ENCODE data around the gene PPM1L.

PPM1L gene

DNA sequence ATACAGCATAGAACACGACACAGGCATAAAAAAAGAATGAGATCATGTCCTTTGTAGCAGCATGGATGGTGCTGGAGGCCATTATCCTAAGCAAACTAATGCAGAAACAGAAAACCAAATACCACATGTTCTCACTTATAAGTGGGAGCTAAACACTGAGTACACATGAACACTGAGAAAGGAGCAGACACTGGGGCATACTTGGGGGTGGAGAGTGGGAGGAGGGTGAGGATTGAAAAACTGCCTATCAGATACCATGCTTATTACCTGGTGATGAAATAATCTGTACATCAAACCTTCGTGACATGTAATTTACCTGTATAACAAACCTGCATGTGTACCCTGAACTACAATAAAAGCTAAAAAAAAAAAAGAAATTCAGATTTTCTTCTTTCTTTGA is 100.4 kb downstream of the PPM1L start:
- no peak for DNase-seq (ENCODE audit: low read depth)

DNA sequence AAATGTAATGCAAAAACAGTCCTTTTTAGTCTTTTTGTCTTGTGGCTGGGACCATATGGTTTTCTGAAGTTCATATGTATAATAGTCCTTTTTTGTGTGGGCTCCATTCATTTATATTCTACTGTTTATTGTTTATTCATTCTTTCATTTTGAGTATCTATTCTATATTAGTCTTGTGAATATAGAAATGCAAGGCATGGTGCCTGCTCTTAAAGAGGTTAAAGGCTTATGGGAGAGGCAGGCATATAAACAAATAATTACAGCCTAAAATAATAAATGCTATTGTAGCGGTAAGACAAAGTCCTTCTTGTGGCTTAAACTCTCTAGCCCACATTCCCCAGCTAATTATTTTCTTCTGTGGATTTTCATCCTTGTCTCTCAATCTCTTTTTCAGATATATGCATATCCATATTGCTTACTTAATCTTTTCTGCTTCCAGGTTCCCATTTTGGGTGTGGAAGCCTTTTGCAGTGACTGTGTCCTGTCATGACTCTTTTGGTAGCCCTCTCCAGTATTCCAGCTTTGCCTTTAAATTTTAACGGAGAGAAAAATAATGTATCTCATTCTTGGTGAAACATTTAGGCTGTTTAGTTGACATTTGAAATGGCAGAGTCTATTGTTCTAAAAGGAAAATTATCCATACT is 101.6 kb downstream of the PPM1L start:
- DNase-seq (ENCODE audit: low read depth), result no peak

DNA sequence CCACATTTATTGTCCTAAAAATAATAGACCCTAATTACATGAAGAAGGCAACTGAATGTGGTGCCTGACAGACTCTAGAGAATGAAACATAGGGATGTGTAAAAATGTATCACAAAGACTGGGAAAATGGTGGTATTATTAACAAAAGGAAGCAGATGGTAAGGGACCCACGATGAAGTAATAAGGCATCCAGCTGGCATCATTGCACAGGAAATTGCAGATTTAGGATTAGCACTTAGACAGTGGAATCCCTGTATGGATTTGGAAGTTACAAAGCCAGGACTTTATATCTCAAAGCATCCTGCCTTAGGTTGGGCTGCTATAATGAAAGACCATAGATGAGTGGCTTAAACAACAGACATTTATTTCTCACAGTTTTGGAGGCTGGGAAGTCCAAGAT is 104.3 kb downstream of the PPM1L start:
- DNase-seq (ENCODE audit: low read depth), result no peak

DNA sequence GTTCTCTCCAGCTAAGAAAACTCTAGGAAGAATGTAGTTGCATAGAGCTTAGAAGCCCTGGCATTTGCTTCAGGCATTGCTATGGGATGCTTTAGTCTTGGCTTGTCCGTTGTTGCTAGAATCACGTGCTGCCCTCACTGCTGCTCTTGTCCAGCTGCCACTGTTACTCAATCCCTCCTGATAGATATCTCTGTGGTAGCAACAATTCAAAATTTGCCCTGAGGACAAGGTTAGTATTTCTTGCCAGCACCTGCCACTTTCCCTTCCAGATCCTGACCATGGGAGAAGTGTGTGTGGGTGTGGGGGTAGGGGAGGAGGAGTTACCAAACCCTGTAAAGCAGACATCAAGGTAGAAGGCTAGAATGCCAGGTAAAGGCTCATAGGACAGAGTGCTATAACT is 113.8 kb downstream of the PPM1L start:
- no peak for DNase-seq (ENCODE audit: low read depth)

DNA sequence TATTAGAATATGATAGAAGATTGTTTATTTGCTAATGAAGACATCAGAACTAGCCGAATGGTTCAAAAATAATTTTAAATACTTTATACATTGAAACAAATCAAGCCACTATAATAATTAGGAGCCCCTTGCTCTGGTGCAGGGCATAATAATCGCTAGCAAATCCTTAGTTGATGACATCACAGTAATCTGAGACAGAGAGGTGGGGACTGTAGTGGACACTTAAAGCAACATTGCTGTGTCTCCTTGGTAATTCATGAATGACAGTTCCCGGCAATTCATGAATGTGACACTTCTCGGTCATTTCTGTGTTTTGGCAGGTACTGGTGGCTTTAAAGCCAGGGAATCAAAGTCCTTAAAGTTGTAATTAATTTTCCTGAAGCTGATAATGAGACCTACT is 114.3 kb downstream of the PPM1L start:
- no peak for DNase-seq (ENCODE audit: low read depth)

DNA sequence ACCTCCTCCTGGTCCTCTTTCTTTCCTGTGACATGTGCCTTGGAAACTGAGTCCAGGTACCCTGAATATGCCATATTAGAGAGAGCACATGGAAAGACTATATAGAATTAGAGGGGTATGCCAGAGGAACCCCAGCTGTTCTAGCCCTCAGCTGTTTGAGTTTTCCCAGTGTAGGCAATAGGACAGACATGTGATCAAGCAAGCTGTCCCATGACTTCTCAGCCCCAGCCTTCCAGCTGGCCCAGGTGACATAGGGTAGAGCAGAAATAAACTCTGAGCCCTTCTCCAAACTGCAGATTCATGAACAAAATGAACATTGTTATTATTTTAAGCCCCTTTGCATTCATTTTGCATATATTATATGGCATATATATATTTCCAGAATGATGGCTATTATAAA is 118.7 kb downstream of the PPM1L start:
- no peak for DNase-seq (ENCODE audit: low read depth)

DNA sequence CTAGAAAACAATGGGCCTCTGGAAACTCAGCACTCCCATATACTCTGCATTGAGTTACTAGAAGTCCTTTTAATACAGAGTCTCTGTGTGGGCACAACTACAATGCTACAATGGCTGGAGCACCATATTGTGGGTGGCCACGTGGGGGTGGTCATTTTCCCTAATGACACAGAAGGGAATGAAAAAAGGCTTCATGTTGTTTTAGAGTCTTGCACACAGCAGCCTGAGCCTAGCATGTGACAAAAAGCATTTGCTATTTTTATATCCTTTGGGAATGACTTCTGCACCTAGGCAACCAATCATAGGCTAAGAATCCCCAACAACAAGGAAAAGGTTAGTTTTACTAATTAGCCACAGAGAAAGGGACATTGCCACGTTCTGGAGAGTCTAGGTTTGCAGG is 120.6 kb downstream of the PPM1L start:
- no peak for DNase-seq (ENCODE audit: low read depth)

DNA sequence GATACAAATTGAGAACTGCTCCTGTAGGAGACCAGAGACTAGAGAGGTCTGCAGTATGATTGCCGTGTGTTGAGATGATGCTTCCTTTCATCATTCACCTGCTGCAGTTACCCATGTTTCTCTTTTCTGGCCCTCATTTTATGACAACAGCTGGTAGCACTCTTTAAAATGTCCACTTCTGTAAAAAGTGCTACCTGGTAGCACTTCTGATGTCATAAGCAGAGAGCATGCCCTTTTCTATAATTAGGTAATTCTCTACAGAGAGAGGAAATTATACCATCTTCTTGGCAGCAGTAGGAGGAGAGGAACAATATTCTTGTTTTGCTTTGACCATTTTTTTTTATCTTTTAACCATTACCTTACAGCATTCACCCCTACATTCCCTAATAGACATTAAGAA is 123.8 kb downstream of the PPM1L start:
- no peak for DNase-seq (ENCODE audit: low read depth)

DNA sequence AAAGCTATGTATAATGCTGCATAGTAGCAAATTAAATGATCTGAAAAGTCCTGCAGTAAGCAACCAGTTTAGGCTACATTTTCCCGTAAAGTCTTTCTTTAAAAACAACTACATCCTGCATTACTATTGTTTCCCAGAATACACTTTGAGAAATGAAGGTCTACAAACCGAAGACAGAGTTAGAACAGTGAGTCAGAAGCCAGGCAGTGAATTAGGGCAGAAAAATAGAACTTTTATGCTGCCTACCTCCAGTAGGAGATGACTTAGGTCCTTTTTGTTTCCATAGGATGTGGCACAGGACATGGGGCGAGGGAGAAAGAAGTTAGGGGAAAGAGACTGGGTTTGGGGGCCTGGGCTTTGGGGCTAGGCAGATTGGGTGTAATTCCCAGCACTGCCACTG is 127.3 kb downstream of the PPM1L start:
- DNase-seq (ENCODE audit: low read depth), result no peak

DNA sequence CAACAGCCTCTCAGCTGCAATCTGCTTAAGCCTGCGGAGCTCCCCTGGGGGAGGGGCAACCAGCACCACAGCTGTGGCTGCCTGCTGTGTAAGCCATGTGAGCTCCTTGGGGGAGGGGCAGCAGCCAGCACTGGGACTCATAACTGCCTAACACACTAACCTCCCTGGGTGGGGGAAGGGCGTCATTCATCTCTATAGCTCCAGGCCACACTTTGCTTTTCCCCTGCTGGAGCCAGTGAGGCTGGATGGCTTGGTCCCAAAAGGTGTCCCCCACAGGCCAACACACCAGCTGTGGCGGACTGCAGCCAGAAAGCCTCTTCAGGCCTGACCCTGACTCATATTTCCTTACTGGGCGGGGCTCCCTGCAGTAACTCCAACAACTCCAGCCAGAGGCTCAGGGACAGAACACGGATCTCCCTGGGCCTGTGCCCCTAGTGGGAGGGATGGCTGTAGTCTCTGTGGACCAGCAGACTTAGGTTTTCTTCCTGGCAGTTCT is 129.8 kb downstream of the PPM1L start:
- no peak for DNase-seq (ENCODE audit: low read depth)

DNA sequence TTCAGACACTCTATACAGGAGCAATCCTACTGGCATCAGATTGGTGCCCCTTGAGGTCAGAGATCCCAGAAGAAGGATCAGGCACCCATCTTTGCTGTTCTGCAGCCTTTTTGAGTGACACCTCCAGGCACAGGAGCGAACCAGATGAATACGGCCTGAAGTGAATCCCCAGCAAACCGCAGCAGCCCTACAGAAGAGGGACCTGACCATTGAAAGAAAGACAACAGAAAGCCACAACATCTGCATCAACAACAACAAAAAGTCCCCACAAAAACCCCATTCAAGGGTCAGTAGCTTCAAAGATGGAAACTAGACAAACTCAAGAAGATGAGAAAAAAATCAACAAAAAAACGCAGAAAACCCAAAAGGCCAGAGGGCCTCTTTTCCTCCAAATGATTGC is 130.4 kb downstream of the PPM1L start:
- DNase-seq (ENCODE audit: low read depth), result no peak

DNA sequence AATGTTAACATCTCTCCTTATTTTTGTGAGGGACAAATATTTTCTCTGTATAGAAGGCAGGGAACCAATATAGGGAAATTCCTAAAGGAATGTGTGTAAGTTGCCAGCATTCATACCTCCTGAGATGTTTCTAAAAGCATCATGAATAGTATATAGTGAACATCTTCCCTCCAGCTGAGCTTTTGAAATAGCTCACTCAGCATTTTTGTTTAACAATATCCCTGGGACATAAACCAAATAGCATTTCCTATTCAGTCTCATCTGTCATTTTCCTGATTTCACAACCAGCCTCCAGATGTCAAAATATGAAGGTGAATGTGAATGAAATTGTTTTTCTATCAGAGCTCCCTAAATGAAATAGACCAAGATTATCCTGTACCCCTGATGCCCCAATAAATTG is 137.2 kb downstream of the PPM1L start:
- no peak for DNase-seq (ENCODE audit: low read depth)

DNA sequence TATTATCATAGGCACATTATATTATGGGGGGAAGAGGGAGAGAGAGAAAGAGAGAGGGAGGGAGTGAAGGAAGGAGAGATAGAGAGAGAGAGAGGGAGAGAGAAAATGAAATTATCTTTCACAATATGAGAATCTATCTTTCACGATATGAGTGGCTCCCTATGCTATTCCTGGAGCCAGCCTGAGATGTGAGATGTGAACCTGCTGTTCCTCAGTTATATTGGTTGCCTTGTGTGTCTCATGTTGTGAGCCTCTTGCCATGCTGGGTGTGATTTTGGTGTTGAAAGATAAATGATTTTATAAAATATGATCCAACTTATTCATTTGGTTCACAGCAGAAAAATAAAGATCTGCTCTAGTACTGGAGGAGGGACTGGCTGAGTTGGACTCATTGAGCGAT is 148.7 kb downstream of the PPM1L start:
- no peak for DNase-seq (ENCODE audit: low read depth)

DNA sequence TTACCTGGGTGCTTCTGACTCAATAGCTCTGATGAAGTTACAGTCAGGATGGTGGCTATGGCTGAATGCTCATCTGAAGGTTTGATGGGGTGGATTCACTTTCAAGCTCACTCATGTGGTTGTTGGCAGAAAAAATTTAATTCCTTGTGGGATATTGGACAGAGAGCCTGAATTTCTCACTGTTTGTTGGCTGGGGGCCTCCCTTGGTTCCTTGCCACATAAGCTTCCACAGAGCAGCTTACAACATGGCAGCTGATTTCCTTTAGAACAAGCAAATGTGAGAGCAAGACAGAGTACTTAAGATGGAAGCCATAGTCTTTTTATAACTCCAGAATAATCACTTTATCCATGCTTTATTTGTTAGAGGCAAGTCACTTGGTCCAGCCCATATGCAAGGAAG is 150.6 kb downstream of the PPM1L start:
- DNase-seq (ENCODE audit: low read depth), result no peak

DNA sequence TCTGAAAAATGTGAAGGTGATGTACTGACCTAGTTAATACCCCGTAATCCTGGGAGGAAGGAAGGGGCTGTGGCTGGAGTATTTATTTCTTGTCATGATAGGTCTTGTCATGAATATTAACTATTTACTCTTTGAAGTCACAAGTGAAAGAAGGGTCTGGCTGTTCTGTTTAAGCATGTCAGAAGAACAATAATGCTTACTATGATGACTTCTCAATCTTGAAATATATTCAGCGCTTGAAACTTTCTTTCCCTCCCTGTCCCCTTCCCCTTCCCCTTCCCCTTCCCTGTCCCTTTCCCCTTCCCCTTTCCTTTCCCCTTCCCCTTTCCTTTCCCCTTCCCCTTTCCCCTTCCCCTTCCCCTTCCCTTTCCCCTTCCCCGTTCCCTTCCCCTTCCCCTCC is 153.9 kb downstream of the PPM1L start:
- no peak for DNase-seq (ENCODE audit: low read depth)

DNA sequence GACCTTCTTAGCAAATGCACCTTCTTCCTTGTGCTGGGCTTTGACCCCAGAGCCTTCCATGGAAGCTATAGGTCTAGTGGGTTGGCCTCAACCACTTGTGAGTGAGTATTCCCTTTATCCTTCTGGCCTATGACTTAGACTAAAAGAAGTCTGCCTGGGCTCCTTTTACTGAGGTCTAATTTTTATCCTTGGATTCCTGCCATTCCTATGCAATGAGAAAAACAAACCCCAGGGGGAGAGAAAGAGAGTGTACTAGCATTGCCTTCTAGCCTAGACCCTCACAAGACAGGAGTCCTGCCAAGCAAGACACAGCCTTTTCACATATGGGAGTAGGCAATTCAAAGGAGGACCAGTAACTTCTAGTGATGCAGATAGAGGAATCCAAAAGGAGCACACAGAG is 155.4 kb downstream of the PPM1L start:
- DNase-seq (ENCODE audit: low read depth), result no peak

DNA sequence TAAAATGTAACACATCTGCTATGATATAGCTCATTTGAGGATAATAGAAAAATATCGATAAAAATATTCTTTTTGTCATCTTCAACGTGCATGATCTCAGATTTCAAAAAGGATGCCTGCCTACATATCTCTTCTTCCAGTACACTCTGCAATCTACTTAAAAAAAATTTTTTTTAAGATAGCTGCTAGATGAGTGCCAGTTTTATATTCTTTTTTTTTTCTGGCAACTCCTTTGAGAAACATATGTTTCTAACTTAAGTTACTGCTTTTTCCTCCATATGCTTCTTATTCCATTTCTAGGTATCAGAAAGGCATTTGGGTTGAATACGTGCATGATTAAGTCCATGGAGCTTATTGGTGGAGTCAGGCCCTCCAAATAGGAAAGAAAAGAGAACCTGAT is 160.4 kb downstream of the PPM1L start:
- DNase-seq (ENCODE audit: low read depth), result no peak

DNA sequence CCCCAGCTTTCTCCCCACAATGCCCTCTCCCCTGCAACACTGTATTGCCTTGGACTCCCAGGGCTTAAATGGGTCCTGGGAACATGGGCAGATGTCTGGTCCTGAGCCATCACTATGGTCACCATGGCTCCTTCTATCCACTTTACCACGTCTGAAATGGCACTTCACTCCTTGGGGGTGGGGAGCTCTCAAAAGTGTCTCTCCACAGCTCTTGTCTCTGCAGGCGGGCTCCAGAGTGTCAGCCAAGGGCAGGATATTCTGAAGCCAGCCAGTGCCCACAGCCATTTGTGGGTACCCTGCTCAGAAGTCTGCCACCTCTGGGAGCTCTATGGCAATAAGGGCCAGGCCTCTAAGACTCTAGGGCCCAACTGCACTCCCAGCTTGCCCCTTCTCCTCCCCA is 163.9 kb downstream of the PPM1L start:
- no peak for DNase-seq (ENCODE audit: low read depth)

DNA sequence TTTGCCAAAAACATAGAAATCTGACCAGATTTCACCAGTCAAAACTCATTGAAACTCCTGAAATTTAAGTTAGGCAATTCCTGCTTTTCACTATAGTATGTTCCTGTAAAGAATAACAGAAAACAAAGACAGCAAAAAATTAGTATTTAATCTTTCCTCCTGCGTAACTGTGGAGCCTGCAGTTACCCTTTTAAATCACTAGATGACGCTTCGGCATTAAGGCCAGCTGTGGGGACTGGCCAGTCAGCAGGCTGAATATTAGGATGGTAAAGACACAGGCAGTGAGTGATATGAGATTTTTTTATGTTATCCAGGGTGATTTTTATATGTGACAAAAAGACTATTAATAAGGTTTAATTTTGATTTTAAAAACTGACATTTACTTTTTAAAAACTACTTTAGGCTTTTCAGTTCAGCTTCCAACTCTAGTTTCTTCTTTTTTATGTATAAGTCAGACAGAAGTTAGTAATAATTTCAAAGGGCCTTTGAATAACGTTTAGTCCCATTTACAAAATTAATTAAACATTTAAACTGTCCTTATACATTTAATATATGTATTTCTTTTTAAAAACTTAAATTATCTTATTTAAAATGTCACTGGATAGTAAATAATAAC is 165.1 kb downstream of the PPM1L start:
- no peak for DNase-seq (ENCODE audit: low read depth)

DNA sequence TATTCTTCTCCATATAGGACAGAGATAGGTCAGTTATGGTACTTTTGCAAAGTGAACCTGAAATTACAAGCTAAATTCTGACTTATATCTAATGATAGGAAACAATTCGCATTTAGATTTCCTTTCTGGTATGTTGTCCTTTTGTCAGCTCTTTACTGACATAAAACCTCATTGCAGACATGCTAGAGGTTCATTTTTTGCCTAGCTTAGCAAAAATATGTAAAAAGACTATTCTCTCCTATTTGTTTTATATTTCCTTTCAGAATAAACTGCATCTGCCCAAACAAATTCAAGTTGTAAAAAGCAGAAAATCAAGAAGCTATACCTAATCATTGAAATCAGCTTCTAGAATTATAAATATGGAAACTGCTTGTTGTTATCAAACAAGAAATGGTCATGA is 168.7 kb downstream of the PPM1L start:
- DNase-seq (ENCODE audit: low read depth), result no peak

DNA sequence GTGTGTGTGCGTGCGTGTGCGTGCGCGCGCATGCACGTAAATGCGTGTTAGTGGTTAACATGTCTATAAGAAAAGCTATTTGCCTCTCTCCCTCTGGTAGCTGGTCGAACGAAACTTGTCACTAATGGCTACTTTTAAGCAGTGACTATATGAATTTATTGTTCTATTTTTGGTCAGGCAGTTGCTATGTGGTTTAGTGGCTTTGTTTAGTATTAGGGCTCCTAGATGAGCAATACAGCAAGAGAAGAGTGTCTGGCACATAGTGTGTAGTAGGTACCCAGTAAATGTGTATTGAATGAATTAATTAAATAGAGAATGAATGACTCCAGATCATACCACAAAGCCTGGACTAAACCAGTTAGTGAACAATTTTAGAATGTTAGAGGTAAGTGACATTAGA is 171.6 kb downstream of the PPM1L start:
- no peak for DNase-seq (ENCODE audit: low read depth)

DNA sequence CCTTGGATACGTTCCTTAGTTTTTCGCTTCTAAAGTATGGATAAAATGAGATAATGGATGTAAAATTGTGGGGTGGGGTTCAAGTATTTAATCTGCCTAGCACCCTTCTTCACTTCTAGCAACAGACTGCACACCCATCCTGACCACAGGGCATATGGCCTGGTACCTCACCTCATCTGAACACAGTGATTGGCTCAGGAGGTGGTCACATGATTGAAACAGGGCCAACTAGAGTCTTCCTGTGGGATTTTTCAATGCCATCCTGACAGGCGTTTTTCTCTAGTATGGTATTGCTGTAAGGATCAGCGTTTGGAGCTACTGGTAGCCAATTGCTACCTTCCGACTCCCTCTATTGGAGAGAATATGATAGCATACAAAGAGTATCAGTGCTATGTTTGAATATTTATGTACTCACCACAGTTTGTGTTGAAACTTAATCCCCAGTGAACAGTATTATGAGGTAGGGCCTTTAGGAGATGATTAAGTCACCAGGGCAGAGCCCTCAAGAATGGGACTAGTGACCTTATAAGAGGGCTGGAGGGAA is 172.2 kb downstream of the PPM1L start:
- DNase-seq (ENCODE audit: low read depth), result no peak

DNA sequence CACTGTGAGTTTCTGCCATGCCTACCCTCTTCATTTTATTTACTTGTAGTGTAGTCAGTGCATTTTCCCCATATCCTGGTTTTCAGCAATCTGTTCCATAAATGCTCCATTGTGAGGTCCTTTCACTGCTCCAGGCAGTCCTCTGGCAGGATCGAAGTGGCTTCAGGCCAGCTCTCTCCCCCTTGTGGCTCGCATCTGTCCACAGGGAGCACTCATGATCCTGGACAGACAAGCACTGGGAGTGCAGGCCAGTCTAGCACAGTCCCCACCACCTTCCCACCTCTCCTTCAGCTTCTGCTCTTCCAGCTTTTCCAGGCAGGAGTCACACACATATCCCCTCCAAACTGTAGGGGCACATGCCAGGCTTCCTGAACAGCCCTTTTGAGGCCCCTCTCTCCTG is 173.6 kb downstream of the PPM1L start:
- DNase-seq (ENCODE audit: low read depth), result no peak

DNA sequence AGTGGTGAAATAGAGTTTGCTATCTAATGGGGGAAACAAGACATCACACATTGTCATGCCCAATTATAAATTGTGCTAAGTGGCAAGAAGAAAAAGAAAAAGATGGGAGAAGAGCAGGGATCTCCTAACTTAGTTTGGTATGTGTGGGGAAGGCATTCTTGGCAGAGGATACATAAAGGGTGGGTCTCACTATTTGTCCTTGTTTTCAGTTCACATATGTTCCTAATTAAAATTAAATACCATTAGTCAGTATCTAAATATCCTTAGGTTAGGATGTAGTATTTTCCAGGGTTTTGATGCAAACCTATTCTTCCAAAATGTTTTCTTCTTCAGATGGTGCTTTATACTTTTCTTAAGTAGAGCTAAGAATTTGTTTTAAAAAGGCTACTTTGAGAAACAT is 175.4 kb downstream of the PPM1L start:
- DNase-seq (ENCODE audit: low read depth), result no peak

Data from activated T-cell treated with anti-CD3 and anti-CD28 coated beads for 1 hour (primary cell).